ENCODE results near the gene SH2B2. TPM values are rescaled to one million over a fixed set of nuclear protein-coding genes. Genes with fewer than 3 reads are reported as not detected.

SH2B2 gene
- total and polyA plus RNA-seq, 2 experiments from 2014 or later, result 5.6 to 21.9 TPM

- no peak for ATAC-seq
- Mint-ChIP-seq H3K27ac (peak overlapping the region; percentile 8; the same call in 1 of the 2 replicates), H3K4me1 (peaks cover 7% of the 10 kb centered on the region), H3K27me3 (ENCODE audit: insufficient read depth, low read depth, poor library complexity) (peaks cover 16% of the 10 kb centered on the region), H3K4me3 (no peak overlapping the region), H3K36me3 (ENCODE audit: low read depth) (no peaks in the 10 kb centered on the region), H3K9me3 (no peaks in the 10 kb centered on the region; the same call in 2 of the 3 replicates)
- H3F3A ChIP-seq (replicated peaks; ENCODE audit: low read depth), result no peaks in the 10 kb centered on the region
- H3K27me3 ChIP-seq (ENCODE audit: insufficient read depth), result no peaks in the 10 kb centered on the region
- TF ChIP-seq POLR2AphosphoS5 (IDR thresholded peaks at IDR 0.05; ENCODE audit: low read depth) (no peak), CTCF (conservative IDR thresholded peaks at IDR 0.05; ENCODE audit: low read depth in 2 of 2) (no peak), ZNF462 (CRISPR knock-in tag; IDR thresholded peaks at IDR 0.05) (no peak), ETS1 (IDR thresholded peaks at IDR 0.05) (no peak), CREB1 (CRISPR knock-in tag; IDR thresholded peaks at IDR 0.05; ENCODE audit: low read depth) (no peak), EZH2 (IDR thresholded peaks at IDR 0.05; ENCODE audit: low read depth, unreplicated experiment) (no peak)
- DNase-seq (ENCODE audit: low spot score), result no peak
- H3K4me3 ChIP-seq, result no peak overlapping the region
- no peak overlapping the region for H2AFZ ChIP-seq
- H3K4me2 ChIP-seq, result no peak overlapping the region
- no peaks in the 10 kb centered on the region for H3K36me3 ChIP-seq (ENCODE audit: insufficient read depth)
- no peaks in the 10 kb centered on the region for H4K20me1 ChIP-seq (replicated peaks; ENCODE audit: insufficient read depth)
- H3K4me1 ChIP-seq (ENCODE audit: insufficient read depth), result no peaks in the 10 kb centered on the region
- no peaks in the 10 kb centered on the region for H3K9me2 ChIP-seq (ENCODE audit: insufficient read depth)
- H3K79me2 ChIP-seq (replicated peaks; ENCODE audit: insufficient read depth), result no peaks in the 10 kb centered on the region
- H3K27ac ChIP-seq (ENCODE audit: low read depth), result no peak overlapping the region
Measured at GRCh38 chr7:102270178-102270887, 16.3 kb upstream of the SH2B2 start.

Measured in GM23338 (cell line).